ENCODE results near the gene C3orf18. TPM values are rescaled to one million over a fixed set of nuclear protein-coding genes. Genes with fewer than 3 reads are reported as not detected.
"Not testable (repeated sequence)": the region's sequence is repeated elsewhere in the genome, so short reads cannot be mapped to it uniquely, and the experiment has no call there.

Gene C3orf18
- polyA plus RNA-seq, 4 donors = 15.4 to 21.3 (median 19.4) TPM

GRCh38 chr3:50525191-50525910, 42.2 kb downstream of the C3orf18 start:
- DNase-seq (ENCODE audit: low read depth in 4 of 4, low spot score in 3 of 4) = no peak

GRCh38 chr3:50524746-50525145, 42.8 kb downstream of the C3orf18 start:
- DNase-seq (ENCODE audit: low read depth in 4 of 4, low spot score in 3 of 4) = no peak

GRCh38 chr3:50523279-50523811, 44.2 kb downstream of the C3orf18 start:
- peak in 1 of 4 donors; percentile 72 for DNase-seq (ENCODE audit: low read depth in 4 of 4, low spot score in 3 of 4)

GRCh38 chr3:50521572-50521971, 46.0 kb downstream of the C3orf18 start:
- DNase-seq (ENCODE audit: low read depth in 4 of 4, low spot score in 3 of 4) = no peak

GRCh38 chr3:50520849-50521248, 46.7 kb downstream of the C3orf18 start:
- DNase-seq (ENCODE audit: low read depth in 4 of 4, low spot score in 3 of 4) = no peak

- DNase-seq (ENCODE audit: low read depth in 4 of 4, low spot score in 3 of 4) = no peak
Measured at GRCh38 chr3:50519471-50520089, 48.0 kb downstream of the C3orf18 start.

- no peak for DNase-seq (ENCODE audit: low read depth in 4 of 4, low spot score in 3 of 4)
Measured at GRCh38 chr3:50518436-50518835, 49.1 kb downstream of the C3orf18 start.

GRCh38 chr3:50517721-50518206, 49.8 kb downstream of the C3orf18 start:
- DNase-seq (ENCODE audit: low read depth in 4 of 4, low spot score in 3 of 4) = no peak

GRCh38 chr3:50516440-50516871, 51.1 kb downstream of the C3orf18 start:
- no peak for DNase-seq (ENCODE audit: low read depth in 4 of 4, low spot score in 3 of 4)

- DNase-seq (ENCODE audit: low read depth in 4 of 4, low spot score in 3 of 4) = peak in 2 of 4 donors; percentile 70 to 78
Measured at GRCh38 chr3:50515565-50516439, 51.7 kb downstream of the C3orf18 start.

GRCh38 chr3:50512908-50513307, 54.6 kb downstream of the C3orf18 start:
- not testable (repeated sequence) for DNase-seq (ENCODE audit: low read depth in 4 of 4, low spot score in 3 of 4)

- no peak for DNase-seq (ENCODE audit: low read depth in 4 of 4, low spot score in 3 of 4)
Measured at GRCh38 chr3:50512131-50512530, 55.4 kb downstream of the C3orf18 start.

- no peak for DNase-seq (ENCODE audit: low read depth in 4 of 4, low spot score in 3 of 4)
Measured at GRCh38 chr3:50510325-50510724, 57.2 kb downstream of the C3orf18 start.

GRCh38 chr3:50509715-50510114, 57.8 kb downstream of the C3orf18 start:
- no peak for DNase-seq (ENCODE audit: low read depth in 4 of 4, low spot score in 3 of 4)

GRCh38 chr3:50508821-50509220, 58.7 kb downstream of the C3orf18 start:
- DNase-seq (ENCODE audit: low read depth in 4 of 4, low spot score in 3 of 4) = no peak

Other genes with a start within 250 kb of the C3orf18 start
- gene HYAL2, start 245.0 kb downstream of the C3orf18 start, polyA plus RNA-seq (ENCODE audit: insufficient read length in 4 of 4) = 10 to 100 TPM; 58.0 to 72.5 (median 67.3) TPM
- 10 to 100 TPM; 15.8 to 27.0 (median 24.3) TPM for gene TUSC2, start 239.5 kb downstream of the C3orf18 start, polyA plus RNA-seq (ENCODE audit: insufficient read length in 4 of 4)
- 10 to 100 TPM; 15.7 to 36.9 (median 21.0) TPM for gene RASSF1, start 226.9 kb downstream of the C3orf18 start, polyA plus RNA-seq (ENCODE audit: insufficient read length in 4 of 4)
- gene ZMYND10, start 222.0 kb downstream of the C3orf18 start, polyA plus RNA-seq (ENCODE audit: insufficient read length in 4 of 4) = 1 to 10 TPM; 3.1 to 4.1 (median 3.3) TPM
- gene NPRL2, start 217.0 kb downstream of the C3orf18 start, polyA plus RNA-seq (ENCODE audit: insufficient read length in 4 of 4) = 10 to 100 TPM; 23.9 to 35.7 (median 30.5) TPM
- 10 to 100 TPM; 12.5 to 16.3 (median 13.5) TPM for gene CYB561D2, start 216.9 kb downstream of the C3orf18 start, polyA plus RNA-seq (ENCODE audit: insufficient read length in 4 of 4)
- 10 to 100 TPM; 32.4 to 44.0 (median 33.5) TPM for gene TMEM115, start 208.2 kb downstream of the C3orf18 start, polyA plus RNA-seq (ENCODE audit: insufficient read length in 4 of 4)
- gene CACNA2D2, start 64.1 kb downstream of the C3orf18 start, polyA plus RNA-seq (ENCODE audit: insufficient read length in 4 of 4) = 10 to 100 TPM in 3 of 4 donors, 1 to 10 TPM in 1; 7.2 to 17.1 (median 15.0) TPM
- 10 to 100 TPM; 18.8 to 28.2 (median 20.9) TPM for gene HEMK1, start 1.8 kb upstream of the C3orf18 start, polyA plus RNA-seq (ENCODE audit: insufficient read length in 4 of 4)
- gene CISH, start 44.0 kb upstream of the C3orf18 start, polyA plus RNA-seq (ENCODE audit: insufficient read length in 4 of 4) = 10 to 100 TPM; 26.8 to 33.6 (median 31.0) TPM
- 10 to 100 TPM; 22.1 to 58.2 (median 53.8) TPM for gene MAPKAPK3, start 49.4 kb upstream of the C3orf18 start, polyA plus RNA-seq (ENCODE audit: insufficient read length in 4 of 4)
- 1 to 10 TPM; 1.3 to 1.8 (median 1.6) TPM for gene DOCK3, start 107.2 kb upstream of the C3orf18 start, polyA plus RNA-seq (ENCODE audit: insufficient read length in 4 of 4)

Data from left renal pelvis (tissue), 4 donors.